ENCODE results near the gene E2F4. TPM values are rescaled to one million over a fixed set of nuclear protein-coding genes. Genes with fewer than 3 reads are reported as not detected.

Gene E2F4
- total and polyA plus RNA-seq, 2 of the 8 experiments (the other 6 are each of a cell fraction or from before 2014, with no cell fraction given), result 79.9 to 157 TPM

- H2BK5ac ChIP-seq (ENCODE audit: low read depth, low read length), result no peak overlapping the region
- H2BK15ac ChIP-seq (ENCODE audit: low read length), result peak overlapping the region; percentile 72; the same call in 1 of the 2 replicates
- H4K20me1 ChIP-seq (replicated peaks in 1 of 2; ENCODE audit: control insufficient read depth in 1 of 2, insufficient read depth in 2 of 2, low read length in 2 of 2), result peaks cover 2 to 27% of the 10 kb centered on the region in 2 experiments
- H3K4me2 ChIP-seq (ENCODE audit: insufficient read depth in 1 of 2, low read depth in 2 of 2, low read length in 2 of 2), result peak overlapping the region; percentile 71 to 82
- H3K4me3 ChIP-seq (ENCODE audit: extremely low read depth in 1 of 4, insufficient read depth in 2 of 4, low read depth in 3 of 4, low read length in 4 of 4), result peak overlapping the region in 1 of 4 experiments; percentile 55; a peak in 2 of 8 replicates
- CTCF ChIA-PET (ENCODE audit: partially characterized antibody), result interaction anchor here (0.5 to 19.3 kb wide), 5 partner anchors 9 to 1904 kb away, joined by 3 to 291 read pairs (median 3); partner anchors contain the start of genes B3GNT9, FBXL8 and TRADD
- H3K23ac ChIP-seq (ENCODE audit: insufficient read length), result no peak overlapping the region
- H3K9me3 ChIP-seq (ENCODE audit: insufficient read depth in 2 of 2, low read depth in 1 of 2, low read length in 1 of 2), result no peaks in the 10 kb centered on the region
- H3K27me3 ChIP-seq (replicated peaks in 1 of 4; ENCODE audit: control insufficient read depth in 3 of 4, extremely low read depth in 1 of 4, insufficient read depth in 3 of 4, low read length in 3 of 4), result peaks cover 85 to 98% (median 97%) of the 10 kb centered on the region in 4 experiments
- 8% methylated on average over 14 of the region's 18 CpGs; no CpG with 5 or more reads in 1 of the 2 experiments for WGBS, 2 experiments (ENCODE audit: extremely low coverage in 1 of 2, insufficient coverage in 1 of 2, insufficient read length in 1 of 2, insufficient replicate concordance in 2 of 2, low coverage in 1 of 2, low lambda C conversion rate in 2 of 2, missing lambda C conversion rate in 1 of 2)
- peaks cover 2% of the 10 kb centered on the region; the same call in 1 of the 2 replicates for H3K79me1 ChIP-seq (ENCODE audit: low read depth, low read length)
- H3K18ac ChIP-seq (ENCODE audit: extremely low read depth, low read length), result no peak overlapping the region
- no peak overlapping the region for H2BK120ac ChIP-seq (replicated peaks; ENCODE audit: low read depth, low read length)
- H4K8ac ChIP-seq (ENCODE audit: extremely low read depth, insufficient read depth, low read length), result peak overlapping the region; percentile 83
- H4K91ac ChIP-seq (replicated peaks; ENCODE audit: insufficient read length, low read length), result no peak overlapping the region
- H4K5ac ChIP-seq (ENCODE audit: insufficient read length, low read depth, low read length), result no peak overlapping the region
- no peak overlapping the region for H2AFZ ChIP-seq (ENCODE audit: low read length)
- no peak overlapping the region for H2BK20ac ChIP-seq (ENCODE audit: low read length)
- no peak overlapping the region for H3K27ac ChIP-seq (ENCODE audit: low read depth, low read length)
- no peak overlapping the region for H3K9ac ChIP-seq (replicated peaks in 1 of 4; ENCODE audit: extremely low read depth in 1 of 4, low read depth in 3 of 4, low read length in 3 of 4)
- POLR2A ChIA-PET (ENCODE audit: partially characterized antibody), result interaction anchor here (0.6 to 7.9 kb wide), 4 partner anchors 10 to 31 kb away, joined by 3 to 59 read pairs (median 4); no protein-coding TSS in a partner anchor
- no peak overlapping the region for H3K56ac ChIP-seq (replicated peaks; ENCODE audit: insufficient read length, low read depth, low read length)
- peak; percentile 9 for TF ChIP-seq EZH2 (IDR thresholded peaks at IDR 0.05; ENCODE audit: low read depth, low read length, severe bottlenecking)
- no peak for TF ChIP-seq NRF1 (IDR thresholded peaks at IDR 0.05; ENCODE audit: low read depth, low read length)
- DNase-seq (ENCODE audit: low read depth in 1 of 2, low spot score in 2 of 2) (no peak), FAIRE-seq (no peak)
- H2AK5ac ChIP-seq (ENCODE audit: low read depth, low read length), result no peak overlapping the region
- H3K4me1 ChIP-seq (replicated peaks in 1 of 4; ENCODE audit: control insufficient read depth in 3 of 4, insufficient read depth in 4 of 4, low read length in 3 of 4), result peaks cover 0 to 46% (median 37%) of the 10 kb centered on the region in 4 experiments; a peak in 6 of 7 replicates
- H3K4ac ChIP-seq (replicated peaks; ENCODE audit: insufficient read length, low read depth, low read length), result no peak overlapping the region
- H3K14ac ChIP-seq (ENCODE audit: insufficient read length), result no peak overlapping the region
- H2BK12ac ChIP-seq (ENCODE audit: low read depth, low read length), result no peak overlapping the region
- H3K23me2 ChIP-seq (ENCODE audit: low read depth, low read length), result peaks cover 16% of the 10 kb centered on the region
- no peaks in the 10 kb centered on the region for H3K79me2 ChIP-seq (ENCODE audit: control insufficient read depth in 1 of 2, insufficient read depth in 2 of 2, low read length in 2 of 2)
- peaks cover 0 to 14% (median 0%) of the 10 kb centered on the region in 4 experiments; a peak in 1 of 8 replicates for H3K36me3 ChIP-seq (ENCODE audit: control insufficient read depth in 2 of 4, insufficient read depth in 4 of 4, low read length in 3 of 4)
Measured at GRCh38 chr16:67166110-67166547, 25.8 kb upstream of the E2F4 start.
